H1 (cell line): ENCODE measurements around the gene HTR4. TPM values are rescaled to one million over a fixed set of nuclear protein-coding genes. Genes with fewer than 3 reads are reported as not detected.

Source experiments
- CTCF ChIA-PET: fragments of 300-600 bp; sonication (Branson Sonifier 250); formaldehyde crosslinking; loops from one replicate; lab custom pipeline; 2021; ENCODE audit not compliant: partially characterized antibody; lab: Charles Lee
- POLR2A ChIA-PET: fragments of 300-600 bp; sonication (Branson Sonifier 250); formaldehyde crosslinking; loops from one replicate; lab custom pipeline; 2021; ENCODE audit warnings: inconsistent platforms; ENCODE audit not compliant: partially characterized antibody; lab: Charles Lee
- DNase-seq, 2 experiments: peaks; one replicate each; pipeline versions ENCODE4 v3.0.0 to v3.0.0-alpha.2; 2010 to 2022; ENCODE audit warnings: low spot score in 2 of 2, low read depth in 1 of 2, mixed read lengths in 1 of 2
- FAIRE-seq: peaks from 2 replicates; lab custom pipeline; 2011; peaks lifted over from hg19 to GRCh38; lab: Jason Lieb, UNC
- H2AFZ ChIP-seq: 2 replicates; pipeline ENCODE4 v1.8.1; 2012; ENCODE audit warnings: low read length, inconsistent platforms
- H2AK5ac ChIP-seq: 2 replicates; pipeline ENCODE4 v1.6.1; 2013; ENCODE audit warnings: low read depth, low read length
- H2BK120ac ChIP-seq: replicated peaks from 2 replicates; pipeline ENCODE3; 2013; ENCODE audit warnings: low read depth, low read length, inconsistent platforms
- H2BK12ac ChIP-seq: 2 replicates; pipeline ENCODE4 v1.6.1; 2013; ENCODE audit warnings: low read depth, low read length
- H2BK15ac ChIP-seq: 2 replicates; pipeline ENCODE4 v1.6.1; 2013; ENCODE audit warnings: low read length
- H2BK20ac ChIP-seq: 2 replicates; pipeline ENCODE4 v1.6.1; 2013; ENCODE audit warnings: low read length
- H2BK5ac ChIP-seq: 2 replicates; pipeline ENCODE4 v1.6.1; 2013; ENCODE audit warnings: low read depth, low read length
- H3K14ac ChIP-seq: 2 replicates; pipeline ENCODE4 v1.6.1; 2013; ENCODE audit warnings: inconsistent platforms; ENCODE audit not compliant: insufficient read length
- H3K18ac ChIP-seq: 2 replicates; pipeline ENCODE4 v1.6.1; 2013; ENCODE audit warnings: low read length; ENCODE audit errors: extremely low read depth
- H3K23ac ChIP-seq: 2 replicates; pipeline ENCODE4 v1.6.1; 2013; ENCODE audit warnings: inconsistent platforms; ENCODE audit not compliant: insufficient read length
- H3K23me2 ChIP-seq: 2 replicates; pipeline ENCODE4 v1.6.1; 2013; ENCODE audit warnings: low read depth, low read length
- H3K27ac ChIP-seq: 2 replicates; pipeline ENCODE4 v1.6.1; 2011; ENCODE audit warnings: low read depth, low read length, inconsistent platforms
- H3K27me3 ChIP-seq, 4 experiments: replicated peaks in 1 of 4; 1 replicate in 1 of 4; 2 replicates in 3 of 4; pipeline versions ENCODE4 v1.6.1 to v1.8.1; 2011 to 2013; ENCODE audit warnings: low read length in 3 of 4, mild to moderate bottlenecking in 3 of 4, inconsistent platforms in 2 of 4, mixed read lengths in 2 of 4, moderate library complexity in 1 of 4; ENCODE audit not compliant: control insufficient read depth in 3 of 4, insufficient read depth in 3 of 4; ENCODE audit errors: extremely low read depth in 1 of 4
- H3K36me3 ChIP-seq, 4 experiments: 2 replicates each; pipeline versions ENCODE4 v1.6.1 to v1.8.1; 2011 to 2013; ENCODE audit warnings: mild to moderate bottlenecking in 4 of 4, low read length in 3 of 4, moderate library complexity in 2 of 4, control low read depth in 1 of 4, inconsistent platforms in 1 of 4; ENCODE audit not compliant: insufficient read depth in 4 of 4, control insufficient read depth in 2 of 4
- H3K4ac ChIP-seq: replicated peaks from 2 replicates; pipeline ENCODE3; 2013; ENCODE audit warnings: low read length, low read depth, mixed read lengths, inconsistent platforms; ENCODE audit not compliant: insufficient read length
- H3K4me1 ChIP-seq, 4 experiments: replicated peaks in 1 of 4; 1 replicate in 1 of 4; 2 replicates in 3 of 4; pipeline versions ENCODE4 v1.6.1 to v1.8.1; 2011 to 2013; ENCODE audit warnings: low read length in 3 of 4, inconsistent platforms in 2 of 4, mixed read lengths in 1 of 4; ENCODE audit not compliant: insufficient read depth in 4 of 4, control insufficient read depth in 3 of 4
- H3K4me2 ChIP-seq, 2 experiments: 2 replicates each; pipeline versions ENCODE4 v1.6.1 to v1.8.1; 2011 to 2013; ENCODE audit warnings: low read depth in 2 of 2, low read length in 2 of 2, control low read depth in 1 of 2, inconsistent platforms in 1 of 2, mild to moderate bottlenecking in 1 of 2; ENCODE audit not compliant: insufficient read depth in 1 of 2
- H3K4me3 ChIP-seq, 4 experiments: fragments of 200-600, 300-600 bp in 1 of 4; sonication (generic), shearing (Covaris generic), sonication (Bioruptor Twin) in 1 of 4; 2 replicates each; pipeline versions ENCODE4 v1.5.1 to v1.8.1; 2011 to 2016; ENCODE audit warnings: low read length in 4 of 4, low read depth in 3 of 4, control low read depth in 2 of 4, inconsistent platforms in 2 of 4, mild to moderate bottlenecking in 2 of 4, mixed read lengths in 1 of 4, moderate library complexity in 1 of 4; ENCODE audit not compliant: insufficient read depth in 2 of 4; ENCODE audit errors: extremely low read depth in 1 of 4
- H3K56ac ChIP-seq: replicated peaks from 2 replicates; pipeline ENCODE3; 2013; ENCODE audit warnings: low read depth, mild to moderate bottlenecking, mixed read lengths, low read length, inconsistent platforms; ENCODE audit not compliant: insufficient read length
- H3K79me1 ChIP-seq: 2 replicates; pipeline ENCODE4 v1.6.1; 2013; ENCODE audit warnings: low read depth, low read length, control low read depth
- H3K79me2 ChIP-seq, 2 experiments: 2 replicates each; pipeline versions ENCODE4 v1.6.1 to v1.8.1; 2012 to 2013; ENCODE audit warnings: low read length in 2 of 2, mild to moderate bottlenecking in 2 of 2, inconsistent platforms in 1 of 2; ENCODE audit not compliant: insufficient read depth in 2 of 2, control insufficient read depth in 1 of 2
- H3K9ac ChIP-seq, 4 experiments: replicated peaks in 1 of 4; 1 replicate in 1 of 4; 2 replicates in 3 of 4; pipeline versions ENCODE4 v1.6.1 to v1.8.1; 2011 to 2013; ENCODE audit warnings: low read depth in 3 of 4, low read length in 3 of 4, control low read depth in 2 of 4, mild to moderate bottlenecking in 2 of 4, moderate library complexity in 2 of 4, inconsistent platforms in 1 of 4; ENCODE audit errors: extremely low read depth in 1 of 4
- H3K9me3 ChIP-seq, 2 experiments: 2 replicates each; pipeline versions ENCODE4 v1.6.1 to v1.8.1; 2012 to 2013; ENCODE audit warnings: mild to moderate bottlenecking in 2 of 2, moderate library complexity in 2 of 2, control low read depth in 1 of 2, inconsistent platforms in 1 of 2, low read depth in 1 of 2, low read length in 1 of 2, mixed read lengths in 1 of 2; ENCODE audit not compliant: insufficient read depth in 2 of 2
- H4K20me1 ChIP-seq, 2 experiments: replicated peaks in 1 of 2; 2 replicates each; pipeline versions ENCODE3 to v1.8.1; 2011 to 2013; ENCODE audit warnings: inconsistent platforms in 2 of 2, low read length in 2 of 2, mild to moderate bottlenecking in 1 of 2; ENCODE audit not compliant: insufficient read depth in 2 of 2, control insufficient read depth in 1 of 2
- H4K5ac ChIP-seq: 2 replicates; pipeline ENCODE4 v1.6.1; 2013; ENCODE audit warnings: low read length, low read depth, mixed read lengths, inconsistent platforms; ENCODE audit not compliant: insufficient read length
- H4K8ac ChIP-seq: 2 replicates; pipeline ENCODE4 v1.8.0; 2013; ENCODE audit warnings: mild to moderate bottlenecking, moderate library complexity, low read length, inconsistent platforms; ENCODE audit not compliant: insufficient read depth; ENCODE audit errors: extremely low read depth
- H4K91ac ChIP-seq: replicated peaks from 2 replicates; pipeline ENCODE3; 2013; ENCODE audit warnings: low read length, mixed read lengths, inconsistent platforms; ENCODE audit not compliant: insufficient read length
- CREB1 ChIP-seq: IDR thresholded peaks from 2 replicates; pipeline ENCODE4 v1.6.1; 2012; ENCODE audit warnings: inconsistent platforms
- E2F6 ChIP-seq: IDR thresholded peaks from 2 replicates; pipeline ENCODE4 v1.6.1; 2012; ENCODE audit warnings: inconsistent platforms
- EZH2 ChIP-seq: fragments of 200-600 bp; sonication (generic); IDR thresholded peaks from 2 replicates; pipeline ENCODE4 v1.7.1; 2012; ENCODE audit warnings: low read depth, mild to moderate bottlenecking, moderate library complexity, low read length, inconsistent platforms; ENCODE audit not compliant: severe bottlenecking
- MAFK ChIP-seq: IDR thresholded peaks from 2 replicates; pipeline ENCODE4 v1.6.1; 2012; ENCODE audit warnings: low read depth, mild to moderate bottlenecking, improper control_type of control experiment, low read length
- POLR2A ChIP-seq, 2 experiments: IDR thresholded peaks; 1 replicate in 1 of 2; 2 replicates in 1 of 2; pipeline ENCODE4 v1.6.1; 2011; ENCODE audit warnings: low read depth in 2 of 2, low read length in 2 of 2, mild to moderate bottlenecking in 2 of 2; ENCODE audit errors: control extremely low read depth in 1 of 2
- POU5F1 ChIP-seq: IDR thresholded peaks from 2 replicates; pipeline ENCODE4 v1.6.1; 2011; ENCODE audit warnings: low read depth, mild to moderate bottlenecking, low read length, moderate library complexity
- RBBP5 ChIP-seq: IDR thresholded peaks from 2 replicates; pipeline ENCODE4 v1.7.1; 2012; ENCODE audit warnings: low read depth, mild to moderate bottlenecking, inconsistent platforms, low read length, moderate library complexity, borderline replicate concordance
- TCF12 ChIP-seq: IDR thresholded peaks from 2 replicates; pipeline ENCODE4 v1.6.1; 2011; ENCODE audit warnings: low read depth, mild to moderate bottlenecking, low read length
- WGBS, 2 experiments: shearing (Covaris generic) in 1 of 2; methylation state at CpG; one replicate each; pipeline versions ENCODE4 v1.1.6 to v1.1.7; 2013 to 2015; ENCODE audit warnings: low lambda C conversion rate in 2 of 2, mixed read lengths in 2 of 2, inconsistent platforms in 1 of 2, low coverage in 1 of 2, missing lambda C conversion rate in 1 of 2; ENCODE audit not compliant: insufficient replicate concordance in 2 of 2, insufficient coverage in 1 of 2, insufficient read length in 1 of 2; ENCODE audit errors: extremely low coverage in 1 of 2, missing lambda C conversion rate in 1 of 2; 5-methylcytosine and 5-hydroxymethylcytosine counted together
- polyA plus RNA-seq, 7 experiments: library from polyadenylated mRNA; depleted of rRNA in 3 of 7; stranded (reverse) in 5 of 7; unstranded in 2 of 7; fragments of >200 nt in 5 of 7; fragments of 200-250 nt in 2 of 7; gene quantifications; 1 replicate in 5 of 7; 2 replicates in 1 of 7; 4 replicates in 1 of 7; pipeline versions ENCODE4 v1.2.1 to v1.2.3, GENCODE V29; 2011 to 2013; ENCODE audit warnings: missing spikeins in 2 of 7, mixed read lengths in 2 of 7
- total RNA-seq: library from RNA; stranded (reverse); fragmentation: NEBNext Ultra II Directional; extraction: Animal tissue kit (Norgen Biotek cat#: 25700); gene quantifications from 2 replicates; pipeline ENCODE4 v1.2.1, GENCODE V29; 2021
- TF ChIP-seq, protein P1 (sequence below): IDR thresholded peaks from 2 replicates; pipeline ENCODE4 v1.6.1; 2011; ENCODE audit warnings: low read depth, mild to moderate bottlenecking, low read length; ENCODE audit not compliant: insufficient read depth

HTR4 gene
- total and polyA plus RNA-seq, 2 of the 8 experiments (the other 6 are each of a cell fraction or from before 2014, with no cell fraction given) = not detected

- H3K79me2 ChIP-seq = no peaks in the 10 kb centered on the region
- H4K20me1 ChIP-seq = no peaks in the 10 kb centered on the region
- no peak overlapping the region for H3K4ac ChIP-seq
- no peak overlapping the region for H2BK5ac ChIP-seq
- FAIRE-seq = no peak
- 0 out of 7 replicates have a peak overlapping the region, but pooled peaks of 1 of the 4 experiments have one; percentile 18 for H3K9ac ChIP-seq
- H2BK12ac ChIP-seq = no peak overlapping the region
- H3K27ac ChIP-seq = no peak overlapping the region
- no peaks in the 10 kb centered on the region; a peak in 1 of 7 replicates for H3K4me1 ChIP-seq
- WGBS, 2 experiments = 87% methylated on average over 11 of the region's 11 CpGs; no CpG with 5 or more reads in 1 of the 2 experiments
- H3K18ac ChIP-seq = no peak overlapping the region
- no peak overlapping the region for H4K5ac ChIP-seq
- H2BK120ac ChIP-seq = no peak overlapping the region
- no peak overlapping the region; the same call in 1 of the 2 replicates for H2AK5ac ChIP-seq
- H3K23me2 ChIP-seq = peaks cover 7% of the 10 kb centered on the region; the same call in 1 of the 2 replicates
- H3K4me3 ChIP-seq = peak overlapping the region in 2 of 4 experiments; percentile 39 to 64; a peak in 5 of 8 replicates
- H3K4me2 ChIP-seq = peak overlapping the region; percentile 68 to 79
- TF ChIP-seq, protein P1, sequence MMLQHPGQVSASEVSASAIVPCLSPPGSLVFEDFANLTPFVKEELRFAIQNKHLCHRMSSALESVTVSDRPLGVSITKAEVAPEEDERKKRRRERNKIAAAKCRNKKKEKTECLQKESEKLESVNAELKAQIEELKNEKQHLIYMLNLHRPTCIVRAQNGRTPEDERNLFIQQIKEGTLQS = no peak
- TF ChIP-seq EZH2 (peak; percentile 44), E2F6 (no peak), POU5F1 (no peak), CREB1 (no peak), TCF12 (no peak), RBBP5 (no peak), POLR2A (IDR thresholded peaks at IDR 0.05; ENCODE audit: control extremely low read depth in 1 of 2, low read depth in 2 of 2, low read length in 2 of 2) (no peak), MAFK (no peak)
- no peak overlapping the region for H4K91ac ChIP-seq
- ChIA-PET POLR2A (no interaction called here), CTCF (interaction anchor here (1.6 kb wide), 1 partner anchor 77 kb away, joined by 5 read pairs; no protein-coding TSS in a partner anchor)
- no peaks in the 10 kb centered on the region for H3K9me3 ChIP-seq
- no peak overlapping the region for H2BK20ac ChIP-seq
- H3K14ac ChIP-seq = no peak overlapping the region
- H4K8ac ChIP-seq = no peak overlapping the region
- H2AFZ ChIP-seq = peak overlapping the region; percentile 64; the same call in 1 of the 2 replicates
- H3K27me3 ChIP-seq = peaks cover 8 to 33% (median 23%) of the 10 kb centered on the region in 4 experiments
- H3K79me1 ChIP-seq = no peaks in the 10 kb centered on the region; the same call in 1 of the 2 replicates
- H3K23ac ChIP-seq = no peak overlapping the region
- H3K36me3 ChIP-seq = no peaks in the 10 kb centered on the region
- no peak overlapping the region for H3K56ac ChIP-seq
- H2BK15ac ChIP-seq = no peak overlapping the region
- DNase-seq = no peak
Observed at GRCh38 chr5:148653291-148653835, 964 bp downstream of the HTR4 start.
